HepG2 (cell line): ENCODE measurements around the gene CCDC97. TPM values are rescaled to one million over a fixed set of nuclear protein-coding genes. Genes with fewer than 3 reads are reported as not detected.

Experiments
- AGO2 ChIP-seq: fragments of 200-400 bp; formaldehyde crosslinking; optimal IDR thresholded peaks from 2 replicates; pipeline ENCODE3; 2017; ENCODE audit warnings: mild to moderate bottlenecking, low read depth, low read length, moderate library complexity
- ATF4 ChIP-seq, 2 experiments: fragments of 450-650 bp in 1 of 2; sonication (generic) in 1 of 2; formaldehyde crosslinking; IDR thresholded peaks; 2 replicates each; pipeline versions ENCODE4 v1.5.0 to v1.8.0; 2020 to 2022; ENCODE audit warnings: mild to moderate bottlenecking in 1 of 2, missing genetic modification reagents in 1 of 2
- ESRRA ChIP-seq: sonication (generic); formaldehyde crosslinking; IDR thresholded peaks from 2 replicates; pipeline ENCODE4 v1.5.1; 2020; ENCODE audit warnings: mild to moderate bottlenecking, low read depth, missing genetic modification reagents
- GLI4 ChIP-seq: sonication (generic); formaldehyde crosslinking; IDR thresholded peaks from 2 replicates; pipeline ENCODE4 v1.5.1; 2020; ENCODE audit warnings: missing genetic modification reagents, mild to moderate bottlenecking, moderate library complexity, borderline replicate concordance
- GTF3A ChIP-seq: sonication (generic); formaldehyde crosslinking; conservative IDR thresholded peaks from 2 replicates; pipeline ENCODE4 v1.4.0; 2020; ENCODE audit warnings: mild to moderate bottlenecking, missing genetic modification reagents
- JUNB ChIP-seq: sonication (generic); formaldehyde crosslinking; IDR thresholded peaks from 2 replicates; pipeline ENCODE4 v1.8.0; 2022; ENCODE audit warnings: missing genetic modification reagents, mild to moderate bottlenecking, borderline replicate concordance
- NFYB ChIP-seq: sonication (generic); formaldehyde crosslinking; IDR thresholded peaks from 2 replicates; pipeline ENCODE4 v1.4.0; 2020; ENCODE audit warnings: missing genetic modification reagents
- PREB ChIP-seq: sonication (generic); formaldehyde crosslinking; IDR thresholded peaks from 2 replicates; pipeline ENCODE4 v1.4.0; 2020; ENCODE audit warnings: missing genetic modification reagents
- SALL2 ChIP-seq: sonication (generic); formaldehyde crosslinking; IDR thresholded peaks from 2 replicates; pipeline ENCODE4 v1.8.1; 2023; ENCODE audit warnings: mild to moderate bottlenecking, missing genetic modification reagents, inconsistent platforms
- YEATS2 ChIP-seq: sonication (generic); formaldehyde crosslinking; IDR thresholded peaks from 2 replicates; pipeline ENCODE4 v1.4.0; 2020; ENCODE audit warnings: missing genetic modification reagents, borderline replicate concordance
- ZFP90 ChIP-seq: sonication (generic); formaldehyde crosslinking; IDR thresholded peaks from 2 replicates; pipeline ENCODE4 v1.8.0; 2022; ENCODE audit warnings: missing genetic modification reagents, mild to moderate bottlenecking, inconsistent platforms, borderline replicate concordance
- ZFP91 ChIP-seq: sonication (generic); formaldehyde crosslinking; IDR thresholded peaks from 2 replicates; pipeline ENCODE4 v1.9.0; 2022; ENCODE audit warnings: missing genetic modification reagents, mild to moderate bottlenecking, borderline replicate concordance
- ZFX ChIP-seq: sonication (generic); formaldehyde crosslinking; IDR thresholded peaks from 2 replicates; pipeline ENCODE4 v1.4.0; 2020; ENCODE audit warnings: mild to moderate bottlenecking, low read depth, missing genetic modification reagents, moderate library complexity
- ZNF160 ChIP-seq: sonication (generic); formaldehyde crosslinking; IDR thresholded peaks from 2 replicates; pipeline ENCODE4 v1.8.0; 2022; ENCODE audit warnings: mild to moderate bottlenecking, inconsistent platforms, missing genetic modification reagents
- ZNF17 ChIP-seq: sonication (generic); formaldehyde crosslinking; IDR thresholded peaks from 2 replicates; pipeline ENCODE4 v1.5.0; 2020; ENCODE audit warnings: mild to moderate bottlenecking, missing genetic modification reagents
- ZNF235 ChIP-seq: sonication (generic); formaldehyde crosslinking; IDR thresholded peaks from 2 replicates; pipeline ENCODE4 v1.8.1; 2023; ENCODE audit warnings: mild to moderate bottlenecking, missing genetic modification reagents, borderline replicate concordance
- ZNF468 ChIP-seq: sonication (generic); formaldehyde crosslinking; IDR thresholded peaks from 2 replicates; pipeline ENCODE4 v1.8.0; 2022; ENCODE audit warnings: mild to moderate bottlenecking, moderate library complexity, missing genetic modification reagents
- ZSCAN22 ChIP-seq: sonication (generic); formaldehyde crosslinking; IDR thresholded peaks from 2 replicates; pipeline ENCODE4 v1.4.0; 2020; ENCODE audit warnings: mild to moderate bottlenecking, missing genetic modification reagents
- ZZZ3 ChIP-seq: sonication (generic); formaldehyde crosslinking; IDR thresholded peaks from 2 replicates; pipeline ENCODE4 v1.4.0; 2020; ENCODE audit warnings: missing genetic modification reagents, mild to moderate bottlenecking, borderline replicate concordance
- polyA plus RNA-seq, 8 experiments: library from polyadenylated mRNA; depleted of rRNA in 3 of 8; stranded (reverse) in 7 of 8; unstranded in 1 of 8; fragments of >200 nt; fragmentation: Illumina TruSeq in 4 of 8; extraction: Trizol in 4 of 8; gene quantifications; 2 replicates each; pipeline versions ENCODE4 v1.2.1 to v1.2.3, GENCODE V29; 2011 to 2016; ENCODE audit warnings: low read depth in 4 of 8, missing spikeins in 1 of 8, mixed read lengths in 1 of 8; ENCODE audit not compliant: insufficient read depth in 1 of 8
- total RNA-seq, 5 experiments: library from RNA; depleted of rRNA; stranded (reverse); fragments of >200 nt; fragmentation: Illumina TruSeq; extraction: Trizol; gene quantifications; 2 replicates each; pipeline ENCODE4 v1.2.3, GENCODE V29; 2016; ENCODE audit warnings: low read depth in 1 of 5
- TF ChIP-seq, protein P1 (sequence below): sonication (generic); formaldehyde crosslinking; IDR thresholded peaks from 2 replicates; pipeline ENCODE4 v1.5.0; 2020; ENCODE audit warnings: mild to moderate bottlenecking, missing genetic modification reagents

Gene CCDC97
- total and polyA plus RNA-seq, 2 of the 13 experiments (the other 11 are each of a cell fraction or from before 2014, with no cell fraction given): 6.2 to 7.3 TPM

- TF ChIP-seq, protein P1, sequence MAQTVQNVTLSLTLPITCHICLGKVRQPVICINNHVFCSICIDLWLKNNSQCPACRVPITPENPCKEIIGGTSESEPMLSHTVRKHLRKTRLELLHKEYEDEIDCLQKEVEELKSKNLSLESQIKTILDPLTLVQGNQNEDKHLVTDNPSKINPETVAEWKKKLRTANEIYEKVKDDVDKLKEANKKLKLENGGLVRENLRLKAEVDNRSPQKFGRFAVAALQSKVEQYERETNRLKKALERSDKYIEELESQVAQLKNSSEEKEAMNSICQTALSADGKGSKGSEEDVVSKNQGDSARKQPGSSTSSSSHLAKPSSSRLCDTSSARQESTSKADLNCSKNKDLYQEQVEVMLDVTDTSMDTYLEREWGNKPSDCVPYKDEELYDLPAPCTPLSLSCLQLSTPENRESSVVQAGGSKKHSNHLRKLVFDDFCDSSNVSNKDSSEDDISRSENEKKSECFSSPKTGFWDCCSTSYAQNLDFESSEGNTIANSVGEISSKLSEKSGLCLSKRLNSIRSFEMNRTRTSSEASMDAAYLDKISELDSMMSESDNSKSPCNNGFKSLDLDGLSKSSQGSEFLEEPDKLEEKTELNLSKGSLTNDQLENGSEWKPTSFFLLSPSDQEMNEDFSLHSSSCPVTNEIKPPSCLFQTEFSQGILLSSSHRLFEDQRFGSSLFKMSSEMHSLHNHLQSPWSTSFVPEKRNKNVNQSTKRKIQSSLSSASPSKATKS: no peak
- TF ChIP-seq NFYB (CRISPR knock-in tag): no peak
- TF ChIP-seq ZNF468 (CRISPR knock-in tag): peak; percentile 90; the same call in 1 of the 2 replicates
- TF ChIP-seq GLI4 (CRISPR knock-in tag): peak; percentile 90; the same call in 1 of the 2 replicates
- peak; percentile 41; the same call in 1 of the 2 replicates for TF ChIP-seq ZSCAN22
- no peak for TF ChIP-seq PREB (CRISPR knock-in tag)
- TF ChIP-seq AGO2: peak; percentile 96
- TF ChIP-seq ESRRA (CRISPR knock-in tag): no peak
- no peak for TF ChIP-seq YEATS2 (CRISPR knock-in tag)
- TF ChIP-seq JUNB (CRISPR knock-in tag): no peak
- no peak for TF ChIP-seq GTF3A
- TF ChIP-seq ZZZ3 (CRISPR knock-in tag): no peak
- peak; percentile 3; the same call in 1 of the 2 replicates for TF ChIP-seq ZFP91
- peak; percentile 51; the same call in 1 of the 2 replicates for TF ChIP-seq SALL2
- 0 out of 2 replicates have a peak, but pooled peaks have one; percentile 44 for TF ChIP-seq ZNF17 (CRISPR knock-in tag)
- TF ChIP-seq ZNF235 (CRISPR knock-in tag): 0 out of 2 replicates have a peak, but pooled peaks have one; percentile 34
- peak; percentile 58; the same call in 1 of the 2 replicates for TF ChIP-seq ZFP90 (CRISPR knock-in tag)
- TF ChIP-seq ZFX (CRISPR knock-in tag): peak; percentile 17
- no peak for TF ChIP-seq ATF4 (CRISPR knock-in tag; IDR thresholded peaks at IDR 0.05)
- TF ChIP-seq ZNF160: no peak; the same call in 1 of the 2 replicates
Measured at GRCh38 chr19:41264581-41265394, 45.2 kb upstream of the CCDC97 start (continued).
